GM13977 (cell line): ENCODE data around the gene RAD51B.

ENCODE experiments used
- DNase-seq: peaks from one replicate; pipeline ENCODE4 v3.0.0; 2012; ENCODE audit warnings: low spot score
- CTCF ChIP-seq: IDR thresholded peaks from 2 replicates; pipeline ENCODE4 v1.5.1; 2012; ENCODE audit warnings: mild to moderate bottlenecking, control low read depth; ENCODE audit not compliant: insufficient read depth; ENCODE audit errors: extremely low read depth, missing control alignments
- in situ Hi-C: fragments of 300-500 bp; cut with MboI; formaldehyde crosslinking; loops from one replicate; pipeline ENCODE4 v1.12.0; 2022; ENCODE audit warnings: low sequenced_read_pairs, low pct_unique_long_range_greater_than_20kb, mixed read lengths, inconsistent platforms; ENCODE audit not compliant: unreplicated experiment

Gene RAD51B

GRCh38 chr14:68401317-68401716 is 581.7 kb downstream of the RAD51B start:
- in situ Hi-C loops = loop anchor here (10.0 kb wide), 2 partner anchors 87 to 147 kb away; no protein-coding TSS in a partner anchor
- no peak for DNase-seq
- no peak for TF ChIP-seq CTCF

GRCh38 chr14:68401855-68402254 is 582.3 kb downstream of the RAD51B start:
- no peak for TF ChIP-seq CTCF
- peak; percentile 60 for DNase-seq
- in situ Hi-C loops = loop anchor here (10.0 kb wide), 2 partner anchors 87 to 147 kb away; no protein-coding TSS in a partner anchor

GRCh38 chr14:68402525-68403101 is 583.0 kb downstream of the RAD51B start:
- DNase-seq = no peak
- in situ Hi-C loops = loop anchor here (10.0 kb wide), 2 partner anchors 88 to 148 kb away; no protein-coding TSS in a partner anchor
- no peak for TF ChIP-seq CTCF

- in situ Hi-C loops = loop anchor here (10.0 kb wide), 2 partner anchors 89 to 149 kb away; no protein-coding TSS in a partner anchor
- no peak for DNase-seq
- no peak for TF ChIP-seq CTCF
Measured at GRCh38 chr14:68403191-68404145, 583.9 kb downstream of the RAD51B start.

- in situ Hi-C loops = loop anchor here (10.0 kb wide), 2 partner anchors 89 to 149 kb away; no protein-coding TSS in a partner anchor
- TF ChIP-seq CTCF = no peak
- no peak for DNase-seq
Measured at GRCh38 chr14:68404146-68404527, 584.6 kb downstream of the RAD51B start.

- no peak for TF ChIP-seq CTCF
- in situ Hi-C loops = loop anchor here (10.0 kb wide), 2 partner anchors 90 to 150 kb away; no protein-coding TSS in a partner anchor
- DNase-seq = no peak
Measured at GRCh38 chr14:68404652-68405183, 585.1 kb downstream of the RAD51B start.
